ENCODE measurements around the gene MKRN2. TPM values are rescaled to one million over a fixed set of nuclear protein-coding genes. Genes with fewer than 3 reads are reported as not detected.
"Not testable (repeated sequence)": the region's sequence is repeated elsewhere in the genome, so short reads cannot be mapped to it uniquely, and the experiment has no call there.

The MKRN2 gene
- total and polyA plus RNA-seq, 7 donors = 11.6 to 37.4 (median 27.4) TPM

DNA sequence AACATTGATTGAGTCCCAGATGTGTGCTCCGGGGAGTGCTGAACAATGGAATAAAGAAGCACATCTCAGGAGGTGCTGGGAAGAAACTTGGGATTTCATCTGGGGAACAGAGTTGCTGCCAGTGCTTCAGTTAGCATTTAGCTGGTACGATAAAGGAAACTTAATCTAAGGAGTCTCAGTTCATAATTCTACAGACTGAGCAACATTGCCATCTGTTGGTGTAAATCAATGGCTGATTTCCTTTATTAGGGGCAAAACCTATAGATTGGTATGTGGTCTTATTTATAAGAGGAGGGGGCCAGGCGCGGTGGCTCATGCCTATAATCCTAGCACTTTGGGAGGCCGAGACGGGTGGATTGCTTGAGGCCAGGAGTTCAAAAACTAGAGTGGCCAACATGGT is 20.5 kb upstream of the MKRN2 start:
- Histone ChIP-seq H3K36me3 (peaks cover 0 to 41% (median 6%) of the 10 kb centered on the region in 4 donors), H3K27ac (no peak overlapping the region), H3K4me3 (no peak overlapping the region), H3K27me3 (no peaks in the 10 kb centered on the region), H3K9me3 (no peaks in the 10 kb centered on the region), H3K4me1 (no peaks in the 10 kb centered on the region)
- TF ChIP-seq POLR2AphosphoS5 (IDR thresholded peaks at IDR 0.05) = no peak
- no peak for TF ChIP-seq EP300 (IDR thresholded peaks at IDR 0.05)
- no peak for TF ChIP-seq POLR2A (IDR thresholded peaks at IDR 0.05)
- TF ChIP-seq, protein P1, sequence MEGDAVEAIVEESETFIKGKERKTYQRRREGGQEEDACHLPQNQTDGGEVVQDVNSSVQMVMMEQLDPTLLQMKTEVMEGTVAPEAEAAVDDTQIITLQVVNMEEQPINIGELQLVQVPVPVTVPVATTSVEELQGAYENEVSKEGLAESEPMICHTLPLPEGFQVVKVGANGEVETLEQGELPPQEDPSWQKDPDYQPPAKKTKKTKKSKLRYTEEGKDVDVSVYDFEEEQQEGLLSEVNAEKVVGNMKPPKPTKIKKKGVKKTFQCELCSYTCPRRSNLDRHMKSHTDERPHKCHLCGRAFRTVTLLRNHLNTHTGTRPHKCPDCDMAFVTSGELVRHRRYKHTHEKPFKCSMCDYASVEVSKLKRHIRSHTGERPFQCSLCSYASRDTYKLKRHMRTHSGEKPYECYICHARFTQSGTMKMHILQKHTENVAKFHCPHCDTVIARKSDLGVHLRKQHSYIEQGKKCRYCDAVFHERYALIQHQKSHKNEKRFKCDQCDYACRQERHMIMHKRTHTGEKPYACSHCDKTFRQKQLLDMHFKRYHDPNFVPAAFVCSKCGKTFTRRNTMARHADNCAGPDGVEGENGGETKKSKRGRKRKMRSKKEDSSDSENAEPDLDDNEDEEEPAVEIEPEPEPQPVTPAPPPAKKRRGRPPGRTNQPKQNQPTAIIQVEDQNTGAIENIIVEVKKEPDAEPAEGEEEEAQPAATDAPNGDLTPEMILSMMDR (IDR thresholded peaks at IDR 0.05) = no peak
- WGBS, 2 donors = 95% methylated on average over 6 of the region's 6 CpGs
- no peak for DNase-seq
- intact Hi-C loops (cut with DNase I) = no loop called here

DNA sequence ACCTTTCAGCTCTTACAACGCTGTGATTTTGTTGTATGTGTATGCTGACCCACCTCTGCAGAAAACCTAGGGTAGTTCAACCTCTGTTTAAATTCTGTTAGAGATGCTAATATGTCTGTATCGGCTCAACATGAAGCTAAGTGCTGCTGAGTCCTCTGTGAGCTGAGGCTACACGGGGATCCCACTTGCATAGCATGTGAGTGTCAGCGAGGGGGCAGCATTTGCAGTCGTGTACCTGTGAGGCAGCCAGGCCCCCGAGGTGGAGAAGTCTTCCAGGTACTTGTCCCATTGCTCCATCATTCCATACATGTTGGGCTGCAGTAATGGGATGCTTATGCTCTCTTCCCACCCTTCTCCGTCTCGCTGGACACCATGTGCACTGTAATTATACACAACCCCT is 15.3 kb upstream of the MKRN2 start:
- TF ChIP-seq POLR2A (IDR thresholded peaks at IDR 0.05) (no peak), EP300 (IDR thresholded peaks at IDR 0.05) (no peak), POLR2AphosphoS5 (IDR thresholded peaks at IDR 0.05) (no peak)
- TF ChIP-seq, protein P1 (IDR thresholded peaks at IDR 0.05) = no peak
- WGBS, 2 donors = 77 to 78% methylated on average over 8 of the region's 8 CpGs
- Histone ChIP-seq H3K9me3 (no peaks in the 10 kb centered on the region), H3K27ac (no peak overlapping the region), H3K4me1 (no peaks in the 10 kb centered on the region), H3K27me3 (no peaks in the 10 kb centered on the region), H3K4me3 (no peak overlapping the region), H3K36me3 (peaks cover 0 to 18% (median 2%) of the 10 kb centered on the region in 4 donors)
- intact Hi-C loops (cut with DNase I) = no loop called here
- DNase-seq = no peak

DNA sequence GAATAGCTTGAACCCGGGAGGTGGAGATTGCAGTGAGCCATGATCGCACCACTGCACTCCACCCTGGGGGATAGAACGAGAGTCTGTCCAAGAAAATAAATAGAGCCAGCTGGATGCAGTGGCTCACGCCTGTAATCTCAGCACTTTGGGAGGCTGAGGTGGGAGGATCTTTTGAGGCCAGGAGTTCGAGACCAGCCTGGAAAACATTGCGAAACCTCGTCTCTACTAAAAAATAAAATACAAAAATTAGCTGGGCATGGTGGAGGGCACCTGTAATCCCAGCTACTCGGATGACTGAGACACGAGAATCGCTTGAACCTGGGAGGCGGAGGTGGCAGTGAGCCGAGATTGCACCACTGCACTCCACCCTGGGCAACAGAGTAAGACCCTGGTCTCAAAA is 13.4 kb upstream of the MKRN2 start:
- DNase-seq; intact Hi-C loops (cut with DNase I): not testable (repeated sequence)

DNA sequence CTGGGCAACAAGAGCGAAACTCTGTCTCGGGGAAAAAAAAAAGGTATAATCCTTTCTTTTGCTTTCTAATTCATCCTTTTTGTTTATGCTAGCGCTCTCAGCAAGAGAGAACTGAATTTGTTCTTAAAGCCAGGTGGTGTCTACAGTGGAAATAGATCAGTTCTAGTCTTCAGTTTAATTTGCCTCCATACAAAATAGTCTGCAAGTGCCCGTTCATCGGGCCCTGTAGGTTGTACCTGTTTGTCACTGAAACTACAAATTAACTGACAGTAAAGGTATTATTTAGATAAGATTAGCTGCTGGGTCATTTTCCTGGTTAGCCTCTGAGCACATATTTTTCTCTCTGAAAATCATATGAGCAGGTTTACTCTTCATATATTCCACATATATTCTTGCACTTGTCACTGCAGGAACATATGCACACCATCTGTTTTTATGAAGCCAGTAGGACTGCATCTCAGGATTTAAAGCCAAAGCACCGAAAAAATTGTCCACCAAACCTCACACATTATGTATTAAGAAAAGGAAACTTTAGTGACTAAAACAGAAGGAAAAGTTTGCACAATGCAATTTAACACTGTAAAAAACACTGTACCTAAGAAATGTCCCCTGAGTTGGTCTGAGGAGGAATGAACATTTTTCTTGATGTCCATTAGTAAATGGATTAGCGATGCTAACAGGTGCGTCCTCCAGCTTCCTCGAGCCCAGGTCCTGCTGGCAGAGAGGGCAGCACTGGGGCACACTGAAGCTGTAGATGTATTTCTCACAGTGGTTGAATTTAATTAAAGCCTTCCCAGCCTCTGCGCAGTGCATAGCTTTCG is 12.0 kb upstream of the MKRN2 start:
- TF ChIP-seq, protein P1 (IDR thresholded peaks at IDR 0.05) = no peak
- TF ChIP-seq EP300 (IDR thresholded peaks at IDR 0.05) (no peak), POLR2AphosphoS5 (IDR thresholded peaks at IDR 0.05) (no peak), POLR2A (IDR thresholded peaks at IDR 0.05) (no peak)
- no peaks in the 10 kb centered on the region for H3K4me1 ChIP-seq

More for the DNA sequence above, 13.4 kb upstream of the MKRN2 start:
- not testable (repeated sequence) for H3K4me1 ChIP-seq, H3K4me3 ChIP-seq, H3K9me3 ChIP-seq, H3K27ac ChIP-seq, H3K27me3 ChIP-seq
- whole genome bisulfite sequencing, 2 donors = 92 to 93% methylated on average over 12 of the region's 12 CpGs
- H3K36me3 ChIP-seq = peaks cover 0 to 18% (median 2%) of the 10 kb centered on the region in 4 donors

DNA sequence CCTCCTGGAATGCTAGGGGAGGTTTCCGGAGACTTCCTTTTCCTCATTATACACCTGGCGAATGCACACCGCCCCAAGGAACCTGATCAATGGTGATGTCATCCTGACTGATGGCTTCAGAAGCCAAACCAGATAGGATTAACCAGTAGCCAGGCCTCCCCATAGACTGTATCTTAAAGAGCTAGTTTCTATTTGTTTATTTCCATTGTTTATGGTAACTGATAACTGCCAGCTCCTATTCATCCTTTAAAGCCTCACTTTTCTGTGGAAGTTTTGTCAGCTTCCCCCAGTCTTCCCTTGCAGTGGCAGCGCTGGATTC is 11.5 kb upstream of the MKRN2 start, which contains the start of gene MKRN2OS:
Gene MKRN2OS (minus strand): TSS at position 27 of the 319 bp plus-strand sequence. CDS start 35 bp downstream, outside the sequence.
- DNase-seq = no peak

More for the DNA sequence above, 12.0 kb upstream of the MKRN2 start:
- H3K36me3 ChIP-seq = peaks cover 0 to 6% (median 2%) of the 10 kb centered on the region in 4 donors
- no peak overlapping the region for H3K27ac ChIP-seq
- 17 to 66% methylated on average over 11 of the region's 11 CpGs for WGBS, 2 donors
- H3K9me3 ChIP-seq = no peaks in the 10 kb centered on the region
- no peak for DNase-seq
- no peaks in the 10 kb centered on the region for H3K27me3 ChIP-seq
- intact Hi-C loops (cut with DNase I) = no loop called here
- no peak overlapping the region for H3K4me3 ChIP-seq

More for the DNA sequence above, 11.5 kb upstream of the MKRN2 start, which contains the start of gene MKRN2OS:
- no peaks in the 10 kb centered on the region for H3K9me3 ChIP-seq
- H3K27ac ChIP-seq = no peak within 1 kb of the TSS
- WGBS, 2 donors = 19 to 69% methylated on average over 4 of the region's 4 CpGs
- H3K36me3 ChIP-seq = peaks cover 0 to under 1% (median under 1%) of the 10 kb centered on the region in 4 donors
- H3K4me3 ChIP-seq = no peak within 1 kb of the TSS
- intact Hi-C loops (cut with DNase I) = no loop called here
- H3K4me1 ChIP-seq = no peaks in the 10 kb centered on the region
- H3K27me3 ChIP-seq = no peaks in the 10 kb centered on the region
- peak in 1 of 2 donors; percentile 41 for TF ChIP-seq POLR2A (IDR thresholded peaks at IDR 0.05)
- TF ChIP-seq, protein P1 (IDR thresholded peaks at IDR 0.05) = no peak
